Activated CD8-positive, alpha-beta memory T cell treated with anti-CD3 and anti-CD28 coated beads, Interleukin-2, amount 10 ng/mL, durations not matched to agents 7 days and 5 days (primary cell): ENCODE measurements around the gene ROR1. TPM values are rescaled to one million over a fixed set of nuclear protein-coding genes. Genes with fewer than 3 reads are reported as not detected.

ENCODE experiments used
- ATAC-seq: fragments of 150-1000 bp; cut with Tn5 transposase; one replicate; pipeline ENCODE4 v1.10.0; 2021; ENCODE audit warnings: moderate library complexity
- CTCF ChIA-PET: fragments of 350-600 bp; sonication (Branson Sonifier 250); formaldehyde crosslinking; loops from one replicate; lab custom pipeline; 2021; ENCODE audit warnings: antibody characterized with exemption; lab: Charles Lee
- DNase-seq: peaks from one replicate; pipeline ENCODE4 v3.0.0-alpha.2; 2020
- H3K27ac Mint-ChIP-seq: one replicate; pipeline ENCODE4 v1.8.0; 2021; ENCODE audit warnings: mild to moderate bottlenecking, mixed read lengths
- H3K27me3 Mint-ChIP-seq: one replicate; pipeline ENCODE4 v1.8.0; 2021; ENCODE audit warnings: mixed read lengths
- H3K36me3 Mint-ChIP-seq: one replicate; pipeline ENCODE4 v1.8.0; 2021; ENCODE audit warnings: mild to moderate bottlenecking, mixed read lengths
- H3K4me1 Mint-ChIP-seq: one replicate; pipeline ENCODE4 v1.8.0; 2021; ENCODE audit warnings: mixed read lengths
- H3K4me3 Mint-ChIP-seq: one replicate; pipeline ENCODE4 v1.8.0; 2021; ENCODE audit warnings: mild to moderate bottlenecking, moderate library complexity, mixed read lengths
- H3K9me3 Mint-ChIP-seq: one replicate; pipeline ENCODE4 v1.8.0; 2022; ENCODE audit warnings: low read depth, mixed read lengths
- total RNA-seq, 2 experiments: library from RNA; stranded (reverse); gene quantifications; one replicate each; pipeline ENCODE4 v1.2.3, GENCODE V29; 2021

Gene ROR1
- total RNA-seq, 2 experiments from 2014 or later = not detected

DNA sequence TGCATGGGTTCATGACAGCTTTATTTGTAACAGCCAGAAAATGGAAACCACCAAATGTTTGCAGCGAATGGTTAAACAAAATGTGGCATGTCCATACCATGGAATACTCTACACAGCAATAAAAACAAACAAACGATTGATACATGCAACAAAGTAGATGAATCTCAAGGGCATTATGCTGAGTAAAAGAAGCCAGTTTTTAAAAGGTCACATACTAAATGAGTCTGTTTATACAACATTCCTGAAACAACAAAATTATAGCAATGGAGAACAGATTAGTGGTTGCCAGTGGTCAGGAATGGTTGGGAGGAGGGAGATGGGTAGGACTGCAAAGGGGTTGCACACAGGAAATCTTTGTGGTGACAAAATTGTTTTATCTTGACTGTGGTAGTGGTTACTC lies 227.2 kb downstream of the ROR1 start:
- no peaks in the 10 kb centered on the region for H3K9me3 Mint-ChIP-seq
- H3K27me3 Mint-ChIP-seq = peaks cover 3% of the 10 kb centered on the region
- no peak overlapping the region for H3K27ac Mint-ChIP-seq
- H3K4me1 Mint-ChIP-seq = no peaks in the 10 kb centered on the region
- H3K36me3 Mint-ChIP-seq = no peaks in the 10 kb centered on the region
- H3K4me3 Mint-ChIP-seq = no peak overlapping the region
- ATAC-seq (no peak), DNase-seq (no peak)
- CTCF ChIA-PET = no interaction called here

DNA sequence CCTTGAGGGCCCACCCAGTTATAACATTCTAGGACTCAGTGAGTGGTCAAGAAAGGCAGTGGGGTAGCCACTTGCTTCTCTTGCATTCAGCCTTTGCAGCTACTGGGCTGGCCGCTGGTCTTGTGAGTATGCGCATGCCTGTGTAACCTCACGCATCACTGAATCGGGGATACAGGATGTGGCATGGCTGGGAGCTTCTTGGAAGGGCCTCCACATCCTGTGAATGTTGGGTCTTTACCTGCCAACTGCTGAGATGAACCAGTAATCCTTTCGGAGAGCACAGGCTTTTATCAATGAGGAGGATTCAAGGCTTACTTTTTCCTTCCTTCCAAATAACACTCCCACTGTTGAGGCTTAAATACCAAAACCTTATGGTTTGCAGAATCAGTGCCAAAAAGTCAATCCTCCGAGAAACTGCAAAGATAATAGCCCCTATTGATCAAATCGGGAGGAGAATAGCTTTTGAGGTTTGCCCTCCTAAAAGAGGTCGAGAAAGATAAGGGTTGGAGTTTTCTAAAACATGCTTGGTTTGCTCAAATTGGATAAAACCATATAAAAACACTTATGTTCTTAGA lies 230.7 kb downstream of the ROR1 start:
- CTCF ChIA-PET = no interaction called here
- DNase-seq (no peak), ATAC-seq (no peak)
- Mint-ChIP-seq H3K36me3 (no peaks in the 10 kb centered on the region), H3K27ac (no peak overlapping the region), H3K27me3 (peaks cover 3% of the 10 kb centered on the region), H3K9me3 (no peaks in the 10 kb centered on the region), H3K4me3 (no peak overlapping the region), H3K4me1 (peaks cover 4% of the 10 kb centered on the region)

DNA sequence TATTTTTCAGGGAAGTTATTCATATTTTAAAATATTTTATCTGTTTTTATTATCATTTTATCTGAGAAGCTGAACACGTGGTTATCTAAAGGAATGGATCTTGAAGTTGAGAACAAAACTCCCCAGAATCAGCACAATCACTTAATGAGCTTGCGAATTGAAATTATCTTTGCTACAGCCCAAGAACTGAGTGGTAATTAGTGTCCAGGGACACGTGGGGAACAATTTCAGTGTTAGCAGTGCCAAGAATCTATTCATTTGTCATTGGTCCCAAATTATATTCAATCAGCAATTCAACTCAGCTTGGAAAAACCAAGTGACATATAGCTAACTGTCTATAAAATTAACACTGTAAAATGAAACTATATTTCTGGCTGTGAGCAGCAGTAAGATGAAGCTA lies 232.0 kb downstream of the ROR1 start:
- ATAC-seq (no peak), DNase-seq (no peak)
- H3K4me1 Mint-ChIP-seq = peaks cover 4% of the 10 kb centered on the region
- H3K36me3 Mint-ChIP-seq = no peaks in the 10 kb centered on the region
- CTCF ChIA-PET = no interaction called here
- H3K27me3 Mint-ChIP-seq = peaks cover 1% of the 10 kb centered on the region
- H3K4me3 Mint-ChIP-seq = no peak overlapping the region
- H3K9me3 Mint-ChIP-seq = no peaks in the 10 kb centered on the region
- no peak overlapping the region for H3K27ac Mint-ChIP-seq

DNA sequence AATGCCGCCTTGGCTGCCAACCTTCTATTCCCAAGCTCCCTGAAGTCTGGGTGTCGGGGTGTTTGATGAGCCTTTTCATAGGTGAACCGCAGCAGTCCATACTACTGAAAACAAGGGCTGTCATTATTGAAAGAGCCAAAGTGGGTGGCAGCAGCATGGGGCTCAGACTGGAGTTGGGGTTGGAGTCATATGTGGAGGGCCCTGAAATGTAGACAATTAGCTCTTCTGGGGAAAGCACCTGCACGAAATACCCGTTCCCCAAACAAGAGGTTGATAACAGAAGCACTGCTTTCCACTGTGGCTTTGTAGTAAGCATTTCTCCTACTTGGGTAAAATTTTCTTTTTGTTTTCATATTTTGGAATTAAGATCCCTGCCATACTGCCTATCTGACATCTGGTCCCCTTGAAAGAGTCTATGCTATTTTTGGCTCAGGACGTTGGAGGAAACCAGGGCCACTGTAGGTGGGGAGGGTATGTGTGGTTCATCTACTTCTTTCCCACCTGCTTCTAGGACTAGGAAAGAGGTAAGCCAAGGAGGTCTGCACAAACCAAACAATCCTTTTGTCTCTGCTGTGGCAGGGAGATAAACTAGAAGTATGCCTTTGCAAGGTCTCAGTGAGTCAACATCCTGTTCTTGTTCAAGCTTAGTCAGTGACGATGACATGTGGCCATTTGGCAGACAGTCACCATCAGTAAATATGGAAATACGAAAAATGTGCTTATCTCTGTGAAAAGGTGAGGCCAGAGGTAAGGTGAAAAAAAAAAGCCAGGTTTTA lies 232.6 kb downstream of the ROR1 start:
- no peak for ATAC-seq
- CTCF ChIA-PET = interaction anchor here (0.5 kb wide), 1 partner anchor 297 kb away, joined by 3 read pairs; no protein-coding TSS in a partner anchor
- Mint-ChIP-seq H3K4me1 (peaks cover 4% of the 10 kb centered on the region), H3K27me3 (no peaks in the 10 kb centered on the region), H3K9me3 (no peaks in the 10 kb centered on the region), H3K36me3 (no peaks in the 10 kb centered on the region), H3K4me3 (no peak overlapping the region), H3K27ac (no peak overlapping the region)
- DNase-seq = no peak

DNA sequence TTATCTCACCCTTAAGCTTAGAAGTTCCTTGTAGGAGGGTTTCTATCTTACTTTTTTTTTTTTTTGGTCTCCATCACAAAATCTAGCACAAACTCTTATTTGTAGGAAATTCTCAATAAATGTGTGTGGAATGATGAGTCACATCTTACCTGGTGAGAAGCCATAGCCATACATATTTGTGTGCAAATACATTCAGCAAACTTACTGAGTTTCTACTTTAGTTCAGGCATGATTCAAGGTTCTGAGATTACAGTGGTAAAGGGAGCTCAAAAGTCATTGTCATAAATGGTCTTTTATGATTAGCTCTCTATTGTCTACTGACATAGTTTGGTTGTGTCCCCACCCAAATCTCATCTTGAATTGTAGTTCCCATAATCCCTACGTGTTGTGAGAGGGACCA lies 236.5 kb downstream of the ROR1 start:
- Mint-ChIP-seq H3K4me1 (peaks cover 4% of the 10 kb centered on the region), H3K27ac (no peak overlapping the region), H3K27me3 (no peaks in the 10 kb centered on the region), H3K36me3 (no peaks in the 10 kb centered on the region), H3K4me3 (no peak overlapping the region), H3K9me3 (no peaks in the 10 kb centered on the region)
- DNase-seq = no peak
- CTCF ChIA-PET = no interaction called here
- ATAC-seq = no peak

DNA sequence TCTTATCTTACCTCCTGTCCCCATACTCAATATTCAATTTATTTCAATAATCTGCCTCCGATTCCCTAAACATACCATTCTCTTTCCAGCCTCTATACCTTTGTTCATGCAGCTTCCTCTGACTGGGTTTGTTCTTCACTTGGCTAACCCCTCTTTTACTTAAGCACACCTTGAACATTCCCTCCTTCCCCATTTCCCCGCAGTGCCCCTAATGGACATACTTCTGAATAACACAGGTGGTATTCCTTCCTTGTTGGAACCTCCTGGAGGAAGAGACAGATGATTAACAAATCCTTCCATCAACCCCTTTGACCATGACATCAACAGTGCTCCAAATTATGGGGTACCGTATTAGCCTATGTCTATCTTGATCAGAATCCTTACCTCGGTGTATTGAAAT lies 239.6 kb downstream of the ROR1 start:
- Mint-ChIP-seq H3K4me3 (no peak overlapping the region), H3K4me1 (no peaks in the 10 kb centered on the region), H3K36me3 (no peaks in the 10 kb centered on the region), H3K9me3 (no peaks in the 10 kb centered on the region), H3K27ac (no peak overlapping the region), H3K27me3 (no peaks in the 10 kb centered on the region)
- no peak for ATAC-seq
- CTCF ChIA-PET = no interaction called here
- DNase-seq = no peak

DNA sequence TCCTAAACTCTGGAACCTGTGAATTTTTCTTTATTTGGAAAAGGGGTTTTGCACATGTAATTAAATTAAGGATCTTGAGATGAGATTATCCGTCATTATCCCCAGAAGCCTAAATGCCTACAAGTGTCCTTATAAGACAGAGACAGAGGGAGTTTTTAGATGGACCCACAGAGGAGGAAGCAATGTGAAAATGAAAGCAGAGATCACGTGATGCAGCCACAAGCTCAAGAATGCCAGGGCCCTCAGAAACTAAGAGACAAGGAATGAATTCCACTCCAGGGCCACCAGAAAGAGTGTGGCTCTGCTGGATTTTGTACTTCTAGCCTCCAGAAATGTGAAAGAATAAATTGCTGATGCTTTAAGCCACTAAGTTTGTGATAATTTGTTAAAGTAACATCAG lies 246.0 kb downstream of the ROR1 start:
- Mint-ChIP-seq H3K4me3 (no peak overlapping the region), H3K27ac (no peak overlapping the region), H3K27me3 (no peaks in the 10 kb centered on the region), H3K9me3 (no peaks in the 10 kb centered on the region), H3K36me3 (no peaks in the 10 kb centered on the region), H3K4me1 (peaks cover 7% of the 10 kb centered on the region)
- ATAC-seq = no peak
- DNase-seq = no peak
- CTCF ChIA-PET = no interaction called here

DNA sequence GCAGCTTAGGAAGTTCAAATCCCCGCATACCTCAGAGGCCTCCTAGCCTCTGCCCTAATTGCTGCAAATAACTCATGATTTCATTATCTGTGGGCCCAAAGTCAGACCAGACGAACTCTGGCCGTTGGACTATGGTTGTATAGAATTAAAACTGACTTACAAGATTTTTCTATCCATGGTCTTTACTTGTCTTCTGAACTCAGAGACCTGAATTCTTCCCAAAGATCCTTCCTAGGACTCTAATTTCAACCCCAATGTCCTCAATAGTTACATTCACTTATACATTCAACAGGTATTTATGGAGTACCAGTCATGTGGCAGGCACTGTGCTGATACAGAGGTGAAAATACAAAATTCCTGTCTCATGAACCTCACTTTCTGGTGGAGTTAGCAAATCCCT lies 247.2 kb downstream of the ROR1 start:
- no peaks in the 10 kb centered on the region for H3K9me3 Mint-ChIP-seq
- DNase-seq (no peak), ATAC-seq (no peak)
- peaks cover under 1% of the 10 kb centered on the region for H3K27me3 Mint-ChIP-seq
- H3K4me3 Mint-ChIP-seq = no peak overlapping the region
- peaks cover 7% of the 10 kb centered on the region for H3K4me1 Mint-ChIP-seq
- no peak overlapping the region for H3K27ac Mint-ChIP-seq
- no peaks in the 10 kb centered on the region for H3K36me3 Mint-ChIP-seq
- CTCF ChIA-PET = no interaction called here

DNA sequence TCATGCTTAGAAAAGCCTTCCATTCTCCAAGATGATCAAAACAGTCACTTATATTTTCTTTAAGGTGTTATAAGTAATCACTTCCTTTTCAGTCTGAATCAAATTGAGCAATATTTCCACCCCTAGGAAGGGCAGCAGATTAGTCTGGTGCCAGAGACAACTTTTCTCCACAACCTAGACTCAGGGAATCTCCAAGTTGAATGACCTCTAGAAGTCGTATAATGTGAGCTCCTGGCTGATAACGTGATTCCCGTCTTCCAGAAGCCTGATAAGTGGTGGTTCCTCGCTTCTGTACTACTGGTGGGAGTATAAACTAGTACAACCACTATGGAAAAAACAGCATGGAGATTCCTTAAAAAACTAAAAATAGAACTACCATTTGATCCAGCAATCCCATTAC lies 251.2 kb downstream of the ROR1 start:
- Mint-ChIP-seq H3K9me3 (no peaks in the 10 kb centered on the region), H3K27me3 (peaks cover 2% of the 10 kb centered on the region), H3K4me3 (no peak overlapping the region), H3K4me1 (peaks cover 1% of the 10 kb centered on the region), H3K36me3 (no peaks in the 10 kb centered on the region), H3K27ac (no peak overlapping the region)
- DNase-seq = no peak
- no peak for ATAC-seq
- CTCF ChIA-PET = no interaction called here

DNA sequence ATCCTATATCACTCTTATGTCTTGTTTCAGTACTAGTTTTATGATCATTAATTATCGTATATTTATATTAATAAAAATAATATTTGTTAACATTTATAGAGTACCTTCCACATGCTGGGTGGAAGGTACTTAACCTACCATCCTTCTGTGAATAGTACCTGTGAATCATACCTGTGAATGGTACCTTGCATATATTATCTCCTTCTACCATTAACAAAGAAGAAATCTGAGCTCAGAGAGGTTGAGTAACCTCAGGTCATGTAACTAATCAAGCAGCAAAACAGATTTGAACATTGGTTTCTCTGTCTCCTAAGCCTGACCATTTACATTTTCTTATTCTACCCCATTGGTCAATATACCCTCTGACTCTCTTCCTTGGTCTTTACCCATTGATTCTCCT lies 255.2 kb downstream of the ROR1 start:
- ATAC-seq = no peak
- Mint-ChIP-seq H3K9me3 (no peaks in the 10 kb centered on the region), H3K4me1 (no peaks in the 10 kb centered on the region), H3K27ac (no peak overlapping the region), H3K4me3 (no peak overlapping the region), H3K36me3 (no peaks in the 10 kb centered on the region), H3K27me3 (peaks cover 2% of the 10 kb centered on the region)
- no peak for DNase-seq
- CTCF ChIA-PET = no interaction called here

DNA sequence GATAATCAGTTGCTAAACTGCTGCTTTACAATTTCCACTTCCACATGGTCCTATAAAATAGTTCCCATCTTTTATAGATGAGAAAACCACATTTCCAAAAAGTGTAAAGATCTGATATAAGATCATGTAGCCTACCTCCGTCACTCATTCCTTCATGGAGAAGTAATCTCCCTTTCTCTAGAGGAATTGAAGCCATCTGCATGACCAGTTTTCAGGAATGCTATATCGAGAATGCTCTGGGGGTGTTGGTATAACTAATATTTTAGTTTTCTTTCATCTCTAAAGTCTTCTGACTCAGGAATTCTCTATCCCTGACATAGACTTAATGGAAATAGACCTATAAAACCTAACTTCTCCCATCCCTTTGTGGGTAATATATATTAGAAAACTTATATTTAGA lies 256.6 kb downstream of the ROR1 start:
- no peaks in the 10 kb centered on the region for H3K4me1 Mint-ChIP-seq
- no peaks in the 10 kb centered on the region for H3K9me3 Mint-ChIP-seq
- H3K27ac Mint-ChIP-seq = no peak overlapping the region
- no peaks in the 10 kb centered on the region for H3K36me3 Mint-ChIP-seq
- H3K27me3 Mint-ChIP-seq = peaks cover 2% of the 10 kb centered on the region
- ATAC-seq (no peak), DNase-seq (no peak)
- no peak overlapping the region for H3K4me3 Mint-ChIP-seq
- CTCF ChIA-PET = no interaction called here

DNA sequence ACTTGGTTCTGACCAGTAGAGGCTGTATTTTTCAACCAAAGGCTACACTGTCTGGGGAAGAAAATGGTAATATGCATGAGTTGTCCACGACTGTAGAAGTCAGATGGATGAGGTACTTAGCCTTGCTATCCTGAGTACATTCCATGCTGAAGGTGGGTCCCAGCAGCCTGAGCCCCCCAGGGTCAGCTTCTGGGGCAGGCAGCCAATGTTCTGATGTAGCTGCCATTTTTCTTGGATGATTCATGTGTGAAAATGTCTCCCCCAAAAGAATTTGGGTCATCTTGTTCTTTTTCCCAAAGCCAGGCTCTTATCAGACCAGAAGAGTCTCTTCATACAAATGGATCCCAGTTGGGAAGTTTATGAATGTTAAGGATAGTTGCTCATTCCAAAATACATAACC lies 257.4 kb downstream of the ROR1 start:
- Mint-ChIP-seq H3K36me3 (no peaks in the 10 kb centered on the region), H3K9me3 (no peaks in the 10 kb centered on the region), H3K4me3 (no peak overlapping the region), H3K4me1 (no peaks in the 10 kb centered on the region), H3K27ac (no peak overlapping the region), H3K27me3 (peaks cover 3% of the 10 kb centered on the region)
- DNase-seq (no peak), ATAC-seq (no peak)
- CTCF ChIA-PET = no interaction called here

DNA sequence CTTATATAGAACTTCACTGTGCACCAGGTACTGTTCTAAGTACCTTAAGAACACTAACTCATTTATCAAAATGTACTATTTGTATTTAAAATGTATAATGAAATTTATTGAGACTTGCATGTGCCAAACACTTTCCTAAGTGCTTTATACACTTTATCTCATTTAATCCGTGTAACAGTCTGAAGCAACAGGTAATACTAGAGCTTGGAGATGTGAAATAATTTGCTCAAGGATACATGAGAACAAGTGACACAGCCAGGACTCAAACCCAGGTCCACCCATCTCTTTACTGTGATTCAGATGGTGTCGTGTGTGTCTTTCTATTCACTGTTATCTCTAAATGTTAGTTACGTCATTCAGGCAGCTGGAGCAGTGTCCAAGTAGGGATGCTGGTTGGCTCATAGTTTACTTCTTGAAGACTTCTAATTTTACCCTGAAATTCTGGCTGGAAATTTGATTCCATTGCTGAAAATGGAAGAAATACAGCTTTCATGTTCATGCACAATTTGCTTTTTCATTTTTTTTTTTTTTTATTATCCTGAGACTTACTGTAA lies 259.9 kb downstream of the ROR1 start:
- no peaks in the 10 kb centered on the region for H3K9me3 Mint-ChIP-seq
- CTCF ChIA-PET = interaction anchor here (0.7 kb wide), 1 partner anchor 13 kb away, joined by 4 read pairs; no protein-coding TSS in a partner anchor
- H3K27me3 Mint-ChIP-seq = peaks cover 3% of the 10 kb centered on the region

DNA sequence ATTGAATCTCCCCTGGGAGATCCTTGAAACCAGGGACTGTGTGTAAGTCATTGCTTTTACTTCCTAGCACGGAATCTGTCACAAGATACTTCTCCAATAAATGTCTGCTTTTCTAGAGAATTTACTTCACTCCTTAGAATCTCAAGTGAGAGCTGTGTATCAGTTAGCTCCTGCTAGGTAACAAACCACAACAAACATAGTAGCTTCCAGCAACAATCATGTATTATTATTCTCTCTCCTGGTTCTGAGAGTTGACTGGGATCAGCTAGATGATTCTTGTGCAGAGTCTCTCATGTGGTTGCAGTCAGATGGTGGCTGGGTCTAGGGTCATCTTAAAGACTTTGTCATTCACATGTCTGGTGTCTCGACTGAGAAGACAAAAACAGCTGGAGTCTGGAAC lies 262.7 kb downstream of the ROR1 start:
- H3K27ac Mint-ChIP-seq = no peak overlapping the region
- no peak overlapping the region for H3K4me3 Mint-ChIP-seq
- H3K27me3 Mint-ChIP-seq = peaks cover 3% of the 10 kb centered on the region
- H3K4me1 Mint-ChIP-seq = no peaks in the 10 kb centered on the region
- DNase-seq (no peak), ATAC-seq (no peak)
- H3K9me3 Mint-ChIP-seq = no peaks in the 10 kb centered on the region
- CTCF ChIA-PET = no interaction called here
- H3K36me3 Mint-ChIP-seq = no peaks in the 10 kb centered on the region

More for the DNA sequence above, 259.9 kb downstream of the ROR1 start:
- no peak overlapping the region for H3K27ac Mint-ChIP-seq
- H3K4me3 Mint-ChIP-seq = no peak overlapping the region
- H3K36me3 Mint-ChIP-seq = no peaks in the 10 kb centered on the region
- no peak for DNase-seq
- no peak for ATAC-seq
- H3K4me1 Mint-ChIP-seq = no peaks in the 10 kb centered on the region
